H1 (cell line): ENCODE data around the gene LIF. TPM values are rescaled to one million over a fixed set of nuclear protein-coding genes. Genes with fewer than 3 reads are reported as not detected.

Source experiments
- BACH1 ChIP-seq: IDR thresholded peaks from 2 replicates; pipeline ENCODE4 v1.6.1; 2012; ENCODE audit warnings: low read length, improper control_type of control experiment
- BRCA1 ChIP-seq: IDR thresholded peaks from 2 replicates; pipeline ENCODE4 v1.6.1; 2012; ENCODE audit warnings: low read depth, low read length, improper control_type of control experiment
- CEBPB ChIP-seq: IDR thresholded peaks from 2 replicates; pipeline ENCODE4 v1.6.1; 2012; ENCODE audit warnings: low read depth, low read length
- CREB1 ChIP-seq: IDR thresholded peaks from 2 replicates; pipeline ENCODE4 v1.6.1; 2012; ENCODE audit warnings: inconsistent platforms
- EP300 ChIP-seq, 2 experiments: IDR thresholded peaks; 1 replicate in 1 of 2; 2 replicates in 1 of 2; pipeline ENCODE4 v1.6.1; 2011 to 2012; ENCODE audit warnings: low read depth in 2 of 2, low read length in 2 of 2, mild to moderate bottlenecking in 2 of 2, borderline replicate concordance in 1 of 2, inconsistent platforms in 1 of 2, moderate library complexity in 1 of 2
- FOSL1 ChIP-seq: IDR thresholded peaks from 2 replicates; pipeline ENCODE4 v1.6.1; 2011; ENCODE audit warnings: mild to moderate bottlenecking, low read depth, low read length, moderate library complexity; ENCODE audit not compliant: insufficient read depth
- GTF2F1 ChIP-seq: IDR thresholded peaks from 2 replicates; pipeline ENCODE4 v1.6.1; 2012; ENCODE audit warnings: low read depth, low read length, improper control_type of control experiment, borderline replicate concordance
- JUN ChIP-seq: IDR thresholded peaks from 2 replicates; pipeline ENCODE4 v1.6.1; 2011; ENCODE audit warnings: low read depth, mild to moderate bottlenecking, improper control_type of control experiment, low read length
- KDM5A ChIP-seq: fragments of 200-600 bp; IDR thresholded peaks from 2 replicates; pipeline ENCODE4 v1.7.1; 2012; ENCODE audit warnings: mild to moderate bottlenecking, low read length, inconsistent platforms, mixed read lengths
- MAFK ChIP-seq: IDR thresholded peaks from 2 replicates; pipeline ENCODE4 v1.6.1; 2012; ENCODE audit warnings: low read depth, mild to moderate bottlenecking, improper control_type of control experiment, low read length
- PHF8 ChIP-seq: fragments of 200-600 bp; sonication (generic); conservative IDR thresholded peaks from 2 replicates; pipeline ENCODE4 v1.7.1; 2012; ENCODE audit warnings: low read depth, mild to moderate bottlenecking, inconsistent platforms, low read length, moderate library complexity
- POLR2A ChIP-seq, 2 experiments: IDR thresholded peaks; 1 replicate in 1 of 2; 2 replicates in 1 of 2; pipeline ENCODE4 v1.6.1; 2011; ENCODE audit warnings: low read depth in 2 of 2, low read length in 2 of 2, mild to moderate bottlenecking in 2 of 2; ENCODE audit errors: control extremely low read depth in 1 of 2
- RAD21 ChIP-seq, 2 experiments: IDR thresholded peaks in 1 of 2; conservative IDR thresholded peaks in 1 of 2; 2 replicates each; pipeline ENCODE4 v1.6.1; 2011; ENCODE audit warnings: low read depth in 2 of 2, low read length in 2 of 2, improper control_type of control experiment in 1 of 2, inconsistent platforms in 1 of 2, mild to moderate bottlenecking in 1 of 2, moderate library complexity in 1 of 2
- RBBP5 ChIP-seq: IDR thresholded peaks from 2 replicates; pipeline ENCODE4 v1.7.1; 2012; ENCODE audit warnings: low read depth, mild to moderate bottlenecking, inconsistent platforms, low read length, moderate library complexity, borderline replicate concordance
- RNF2 ChIP-seq: fragments of 200-900, 300-1000 bp; sonication (generic); IDR thresholded peaks from 2 replicates; pipeline ENCODE4 v1.7.1; 2016; ENCODE audit warnings: borderline replicate concordance, low read depth, mild to moderate bottlenecking, antibody characterized with exemption, low read length; ENCODE audit not compliant: poor library complexity, severe bottlenecking; ENCODE audit errors: missing control alignments
- RXRA ChIP-seq: IDR thresholded peaks from 2 replicates; pipeline ENCODE4 v1.6.1; 2011; ENCODE audit warnings: low read depth, mild to moderate bottlenecking, low read length, moderate library complexity; ENCODE audit not compliant: insufficient read depth
- SAP30 ChIP-seq: fragments of 300-600 bp; sonication (generic); IDR thresholded peaks from 2 replicates; pipeline ENCODE4 v1.7.1; 2012; ENCODE audit warnings: low read length, moderate library complexity, mild to moderate bottlenecking, inconsistent platforms; ENCODE audit not compliant: insufficient read depth, insufficient replicate concordance
- SRF ChIP-seq: IDR thresholded peaks from 2 replicates; pipeline ENCODE4 v1.6.1; 2011; ENCODE audit warnings: mild to moderate bottlenecking, low read depth, low read length, moderate library complexity
- SUZ12 ChIP-seq: fragments of 200-600 bp; sonication (generic); IDR thresholded peaks from 2 replicates; pipeline ENCODE4 v1.6.1; 2012; ENCODE audit warnings: mild to moderate bottlenecking, inconsistent platforms, low read length, moderate library complexity, mixed read lengths
- TAF7 ChIP-seq: optimal IDR thresholded peaks from 2 replicates; pipeline ENCODE3; 2011; ENCODE audit warnings: low read depth, mild to moderate bottlenecking, inconsistent platforms, low read length, moderate library complexity, borderline replicate concordance
- TCF12 ChIP-seq: IDR thresholded peaks from 2 replicates; pipeline ENCODE4 v1.6.1; 2011; ENCODE audit warnings: low read depth, mild to moderate bottlenecking, low read length
- polyA plus RNA-seq, 7 experiments: library from polyadenylated mRNA; depleted of rRNA in 3 of 7; stranded (reverse) in 5 of 7; unstranded in 2 of 7; fragments of >200 nt in 5 of 7; fragments of 200-250 nt in 2 of 7; gene quantifications; 1 replicate in 5 of 7; 2 replicates in 1 of 7; 4 replicates in 1 of 7; pipeline versions ENCODE4 v1.2.1 to v1.2.3, GENCODE V29; 2011 to 2013; ENCODE audit warnings: missing spikeins in 2 of 7, mixed read lengths in 2 of 7
- total RNA-seq: library from RNA; stranded (reverse); fragmentation: NEBNext Ultra II Directional; extraction: Animal tissue kit (Norgen Biotek cat#: 25700); gene quantifications from 2 replicates; pipeline ENCODE4 v1.2.1, GENCODE V29; 2021
- TF ChIP-seq, protein P1 (sequence below): IDR thresholded peaks from 2 replicates; pipeline ENCODE4 v1.6.1; 2011; ENCODE audit warnings: low read length, improper control_type of control experiment

LIF gene
- total and polyA plus RNA-seq, 2 of the 8 experiments (the other 6 are each of a cell fraction or from before 2014, with no cell fraction given): 3.3 to 3.5 TPM

DNA sequence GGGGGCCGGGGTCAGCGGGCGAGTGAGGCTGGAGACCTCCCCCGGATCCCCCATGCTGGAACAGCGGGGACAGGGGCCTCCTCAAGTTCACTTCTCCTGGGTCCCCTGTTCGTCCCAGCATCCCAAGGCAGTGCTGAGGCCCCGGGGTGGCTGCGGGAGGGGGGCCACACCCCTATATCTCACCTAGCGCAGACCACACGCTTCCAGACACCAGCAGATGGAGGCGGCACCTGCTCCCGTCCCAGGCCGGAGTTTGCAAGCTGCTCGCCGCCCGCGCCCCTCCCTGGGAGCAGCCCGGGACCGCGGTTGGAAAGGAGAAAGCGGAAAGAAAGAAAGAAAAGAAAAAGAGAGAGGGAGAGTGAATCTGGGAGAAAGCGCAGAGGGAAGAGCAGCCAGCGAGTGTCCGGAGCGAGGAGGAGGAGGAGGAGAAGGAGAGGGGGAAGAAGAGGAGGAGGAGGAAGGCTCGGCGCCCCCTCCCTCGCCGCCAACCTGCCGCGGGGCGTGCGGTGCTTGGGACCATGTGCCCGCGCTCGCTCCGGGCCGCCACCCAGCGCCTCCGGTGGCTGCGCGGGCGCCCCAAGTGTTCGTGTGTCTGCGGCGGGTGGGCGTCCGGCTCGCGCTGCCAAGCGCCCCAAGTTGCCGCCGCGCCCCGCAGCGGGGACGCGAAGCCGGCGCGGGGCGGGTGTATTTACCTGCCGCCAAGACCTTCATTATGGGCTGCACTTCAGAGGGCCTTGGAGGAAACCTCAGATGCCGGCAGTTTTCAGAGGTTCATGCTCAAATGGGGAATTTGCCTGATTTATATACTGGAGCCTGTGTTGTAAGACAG, at the start of gene LIF (continued):
- TF ChIP-seq RXRA (no peak), KDM5A (no peak), MAFK (no peak), SRF (no peak), RAD21 (IDR thresholded peaks at IDR 0.05 in 1 of 2, conservative IDR thresholded peaks at IDR 0.05 in 1 of 2; ENCODE audit: low read depth in 2 of 2, low read length in 2 of 2) (peak in 1 of 2 experiments; percentile 6; a peak in 1 of 4 replicates), RBBP5 (no peak; the same call in 1 of the 2 replicates), TAF7 (no peak), CREB1 (no peak), SAP30 (no peak), CEBPB (no peak), BRCA1 (no peak), SUZ12 (no peak; the same call in 1 of the 2 replicates), FOSL1 (no peak), POLR2A (IDR thresholded peaks at IDR 0.05; ENCODE audit: control extremely low read depth in 1 of 2, low read depth in 2 of 2, low read length in 2 of 2) (no peak), PHF8 (no peak), TCF12 (no peak), RNF2 (no peak), JUN (no peak), BACH1 (no peak), EP300 (IDR thresholded peaks at IDR 0.05; ENCODE audit: borderline replicate concordance in 1 of 2, low read depth in 2 of 2, low read length in 2 of 2) (no peak), GTF2F1 (no peak)
- TF ChIP-seq, protein P1, sequence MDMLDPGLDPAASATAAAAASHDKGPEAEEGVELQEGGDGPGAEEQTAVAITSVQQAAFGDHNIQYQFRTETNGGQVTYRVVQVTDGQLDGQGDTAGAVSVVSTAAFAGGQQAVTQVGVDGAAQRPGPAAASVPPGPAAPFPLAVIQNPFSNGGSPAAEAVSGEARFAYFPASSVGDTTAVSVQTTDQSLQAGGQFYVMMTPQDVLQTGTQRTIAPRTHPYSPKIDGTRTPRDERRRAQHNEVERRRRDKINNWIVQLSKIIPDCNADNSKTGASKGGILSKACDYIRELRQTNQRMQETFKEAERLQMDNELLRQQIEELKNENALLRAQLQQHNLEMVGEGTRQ: no peak
